ENCODE results near the gene PLPP2.

DNA sequence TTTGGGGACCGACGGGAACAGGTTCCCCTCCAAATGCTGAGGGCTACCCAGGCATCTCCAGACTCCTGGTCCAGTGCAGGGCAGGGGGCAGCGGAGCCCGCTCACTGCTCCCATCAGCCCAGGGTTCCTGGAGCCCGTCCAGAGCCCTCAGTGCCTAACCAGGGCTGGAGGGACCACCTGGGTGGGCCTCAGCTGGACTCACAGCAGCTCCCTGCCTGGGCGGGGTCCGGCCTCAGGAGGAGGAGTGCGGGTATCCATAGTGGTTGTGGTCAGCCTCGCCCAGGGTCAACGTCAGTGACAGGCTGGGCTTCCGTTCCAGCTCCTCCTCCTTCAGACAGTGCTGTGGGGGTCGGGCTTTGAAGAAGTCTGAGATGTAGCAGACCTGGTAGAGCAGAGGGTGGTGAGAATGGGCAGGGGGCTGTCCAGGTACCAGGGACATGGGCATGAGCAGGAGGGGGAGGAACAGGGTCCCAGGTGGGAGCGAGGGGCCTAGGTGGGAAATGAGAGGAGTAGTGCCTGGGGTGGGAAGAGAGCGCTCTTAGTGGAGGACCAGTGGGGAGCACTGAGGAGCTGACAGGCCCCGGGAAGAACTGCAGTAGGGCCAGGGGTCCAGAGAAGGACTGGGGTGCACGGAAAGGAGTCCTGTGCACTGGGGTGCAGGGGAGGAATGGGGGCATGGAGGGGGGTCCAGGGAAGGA is 9.9 kb downstream of the PLPP2 start:
- TF ChIP-seq, protein P1, sequence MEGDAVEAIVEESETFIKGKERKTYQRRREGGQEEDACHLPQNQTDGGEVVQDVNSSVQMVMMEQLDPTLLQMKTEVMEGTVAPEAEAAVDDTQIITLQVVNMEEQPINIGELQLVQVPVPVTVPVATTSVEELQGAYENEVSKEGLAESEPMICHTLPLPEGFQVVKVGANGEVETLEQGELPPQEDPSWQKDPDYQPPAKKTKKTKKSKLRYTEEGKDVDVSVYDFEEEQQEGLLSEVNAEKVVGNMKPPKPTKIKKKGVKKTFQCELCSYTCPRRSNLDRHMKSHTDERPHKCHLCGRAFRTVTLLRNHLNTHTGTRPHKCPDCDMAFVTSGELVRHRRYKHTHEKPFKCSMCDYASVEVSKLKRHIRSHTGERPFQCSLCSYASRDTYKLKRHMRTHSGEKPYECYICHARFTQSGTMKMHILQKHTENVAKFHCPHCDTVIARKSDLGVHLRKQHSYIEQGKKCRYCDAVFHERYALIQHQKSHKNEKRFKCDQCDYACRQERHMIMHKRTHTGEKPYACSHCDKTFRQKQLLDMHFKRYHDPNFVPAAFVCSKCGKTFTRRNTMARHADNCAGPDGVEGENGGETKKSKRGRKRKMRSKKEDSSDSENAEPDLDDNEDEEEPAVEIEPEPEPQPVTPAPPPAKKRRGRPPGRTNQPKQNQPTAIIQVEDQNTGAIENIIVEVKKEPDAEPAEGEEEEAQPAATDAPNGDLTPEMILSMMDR (IDR thresholded peaks at IDR 0.05; ENCODE audit: low read depth, low read length, poor library complexity, severe bottlenecking), result no peak
- no peak for TF ChIP-seq EZH2phosphoT487 (IDR thresholded peaks at IDR 0.05; ENCODE audit: borderline replicate concordance, low read length)
